GM12864 (cell line): ENCODE results near the gene LNX2.
"Not testable (repeated sequence)": the region's sequence is repeated elsewhere in the genome, so short reads cannot be mapped to it uniquely, and the experiment has no call there.

ENCODE experiments used
- DNase-seq: peaks from one replicate; pipeline ENCODE4 v3.0.0-alpha.2; 2011; ENCODE audit warnings: low read depth
- H3K4me3 ChIP-seq: 2 replicates; pipeline ENCODE4 v1.5.1; 2011; ENCODE audit warnings: mild to moderate bottlenecking, low read depth, low read length, control low read depth
- CTCF ChIP-seq: IDR thresholded peaks from 2 replicates; pipeline ENCODE4 v1.5.1; 2011; ENCODE audit warnings: low read depth, mild to moderate bottlenecking, moderate library complexity, low read length, control low read depth, inconsistent platforms; ENCODE audit errors: missing control alignments

Gene LNX2

GRCh38 chr13:27632214-27632613 is 11.9 kb upstream of the LNX2 start:
- no peak for DNase-seq
- no peak overlapping the region for H3K4me3 ChIP-seq
- TF ChIP-seq CTCF = no peak

GRCh38 chr13:27631665-27632064 is 11.3 kb upstream of the LNX2 start:
- H3K4me3 ChIP-seq = no peak overlapping the region
- no peak for DNase-seq
- TF ChIP-seq CTCF = no peak

- no peak for DNase-seq
- H3K4me3 ChIP-seq = no peak overlapping the region
- TF ChIP-seq CTCF = no peak
These were observed 10.8 kb upstream of the LNX2 start for GRCh38 chr13:27631156-27631555.

GRCh38 chr13:27628766-27629165 is 8.4 kb upstream of the LNX2 start:
- H3K4me3 ChIP-seq = not testable (repeated sequence)

GRCh38 chr13:27628081-27628480 is 7.8 kb upstream of the LNX2 start:
- no peak for TF ChIP-seq CTCF
- DNase-seq = no peak

More at GRCh38 chr13:27628766-27629165, 8.4 kb upstream of the LNX2 start:
- not testable (repeated sequence) for DNase-seq

GRCh38 chr13:27627380-27627779 is 7.1 kb upstream of the LNX2 start:
- TF ChIP-seq CTCF = no peak
- H3K4me3 ChIP-seq = no peak overlapping the region
- DNase-seq = no peak

More at GRCh38 chr13:27628081-27628480, 7.8 kb upstream of the LNX2 start:
- H3K4me3 ChIP-seq = no peak overlapping the region

GRCh38 chr13:27625839-27626238 is 5.5 kb upstream of the LNX2 start:
- TF ChIP-seq CTCF = no peak
- H3K4me3 ChIP-seq = no peak overlapping the region
- DNase-seq = no peak

GRCh38 chr13:27624071-27624470 is 3.7 kb upstream of the LNX2 start:
- DNase-seq = no peak
- no peak for TF ChIP-seq CTCF
- H3K4me3 ChIP-seq = no peak overlapping the region
